ENCODE measurements around the gene BAD. TPM values are rescaled to one million over a fixed set of nuclear protein-coding genes. Genes with fewer than 3 reads are reported as not detected.
A peak's percentile ranks its signal among the peaks of the same experiment; 100 is the strongest.

The BAD gene
- total and polyA plus RNA-seq, 2 of the 13 experiments (the other 11 are each of a cell fraction or from before 2014, with no cell fraction given): 17.9 to 28.5 TPM

DNA sequence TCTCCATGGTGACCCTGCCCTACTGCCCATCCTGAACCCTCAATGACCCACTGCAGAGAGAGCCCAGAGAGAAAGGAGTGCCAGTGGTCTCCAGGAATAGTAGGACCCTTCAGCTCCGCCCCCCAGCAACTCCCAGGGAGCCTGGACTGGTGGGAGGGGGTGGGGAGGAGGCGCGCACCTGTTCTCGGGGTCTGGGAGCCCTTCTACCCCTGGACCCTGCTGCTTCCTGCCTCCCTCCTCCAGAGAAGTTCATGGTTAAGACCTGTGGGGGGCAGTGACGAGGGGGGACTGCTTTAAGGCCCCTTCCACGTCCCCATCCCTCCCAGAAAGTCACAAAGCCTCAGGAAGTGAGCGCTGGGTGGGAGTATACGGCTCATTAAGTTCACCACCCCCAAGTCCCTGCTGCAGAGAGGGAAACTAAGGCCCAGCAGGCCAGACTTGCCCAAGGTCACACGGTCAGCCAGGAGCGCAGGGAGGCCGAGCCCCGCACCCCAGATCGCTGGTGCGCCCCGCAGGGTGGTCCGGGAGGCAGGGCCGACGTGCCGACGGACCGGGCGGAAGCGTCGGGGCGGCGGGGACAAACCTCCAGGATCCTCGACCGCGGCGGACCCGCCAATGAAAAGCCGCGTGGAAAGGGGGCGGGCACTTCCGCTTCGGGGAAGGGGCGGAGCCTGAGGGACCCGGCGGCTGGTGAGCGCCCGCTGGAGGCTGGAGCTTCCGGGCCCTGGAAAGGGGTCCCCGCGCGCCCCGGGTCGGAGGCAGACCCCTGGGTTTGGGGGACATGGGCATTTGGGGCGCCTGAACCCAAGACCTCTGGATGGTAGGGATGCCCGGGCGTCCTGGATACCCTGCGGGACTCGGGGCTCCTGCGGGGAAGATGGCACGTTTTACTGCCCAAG lies 58.6 kb downstream of the BAD start, which contains the start of the genes NUDT22 and TRPT1 (continued):
- TF ChIP-seq ZNF704 (CRISPR knock-in tag; IDR thresholded peaks at IDR 0.05; ENCODE audit: borderline replicate concordance): no peak
- TF ChIP-seq KDM4B (CRISPR knock-in tag; IDR thresholded peaks at IDR 0.05): peak; percentile 49
- no peak for TF ChIP-seq ZNF326 (CRISPR knock-in tag; IDR thresholded peaks at IDR 0.05; ENCODE audit: borderline replicate concordance)
- no peak for TF ChIP-seq ZNF296 (CRISPR knock-in tag; conservative IDR thresholded peaks at IDR 0.05)
- no peak for TF ChIP-seq HMG20B (CRISPR knock-in tag; conservative IDR thresholded peaks at IDR 0.05)
- TF ChIP-seq, protein P1, sequence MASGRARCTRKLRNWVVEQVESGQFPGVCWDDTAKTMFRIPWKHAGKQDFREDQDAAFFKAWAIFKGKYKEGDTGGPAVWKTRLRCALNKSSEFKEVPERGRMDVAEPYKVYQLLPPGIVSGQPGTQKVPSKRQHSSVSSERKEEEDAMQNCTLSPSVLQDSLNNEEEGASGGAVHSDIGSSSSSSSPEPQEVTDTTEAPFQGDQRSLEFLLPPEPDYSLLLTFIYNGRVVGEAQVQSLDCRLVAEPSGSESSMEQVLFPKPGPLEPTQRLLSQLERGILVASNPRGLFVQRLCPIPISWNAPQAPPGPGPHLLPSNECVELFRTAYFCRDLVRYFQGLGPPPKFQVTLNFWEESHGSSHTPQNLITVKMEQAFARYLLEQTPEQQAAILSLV (CRISPR knock-in tag; IDR thresholded peaks at IDR 0.05; ENCODE audit: borderline replicate concordance): peak; percentile 25; the same call in 1 of the 2 replicates
- peak; percentile 49 for TF ChIP-seq ZMAT3 (CRISPR knock-in tag; conservative IDR thresholded peaks at IDR 0.05)
- no peak for TF ChIP-seq RBM22 (optimal IDR thresholded peaks at IDR 0.05; ENCODE audit: low read length)
- TF ChIP-seq SP1 (IDR thresholded peaks at IDR 0.05): no peak
- TF ChIP-seq SP1 (CRISPR knock-in tag; IDR thresholded peaks at IDR 0.05): peak; percentile 86
- peak; percentile 68; the same call in 1 of the 2 replicates for TF ChIP-seq ZC3H13 (CRISPR knock-in tag; IDR thresholded peaks at IDR 0.05)
- 0 out of 2 replicates have a peak, but pooled peaks have one; percentile 56 for TF ChIP-seq TSC22D2 (CRISPR knock-in tag; IDR thresholded peaks at IDR 0.05; ENCODE audit: borderline replicate concordance)
- TF ChIP-seq CTCF (CRISPR knock-in tag; IDR thresholded peaks at IDR 0.05): peak; percentile 65
- no peak for TF ChIP-seq SP140L (CRISPR knock-in tag; IDR thresholded peaks at IDR 0.05; ENCODE audit: borderline replicate concordance)
- TF ChIP-seq SAP130 (CRISPR knock-in tag; IDR thresholded peaks at IDR 0.05; ENCODE audit: low read depth): peak; percentile 87
- TF ChIP-seq ZNF720 (CRISPR knock-in tag; IDR thresholded peaks at IDR 0.05): no peak
- peak; percentile 85; the same call in 1 of the 2 replicates for TF ChIP-seq CSRNP1 (CRISPR knock-in tag; IDR thresholded peaks at IDR 0.05)
- TF ChIP-seq ZNF883 (CRISPR knock-in tag; IDR thresholded peaks at IDR 0.05; ENCODE audit: not compliant biosample characterization): no peak
- TF ChIP-seq, protein P2, sequence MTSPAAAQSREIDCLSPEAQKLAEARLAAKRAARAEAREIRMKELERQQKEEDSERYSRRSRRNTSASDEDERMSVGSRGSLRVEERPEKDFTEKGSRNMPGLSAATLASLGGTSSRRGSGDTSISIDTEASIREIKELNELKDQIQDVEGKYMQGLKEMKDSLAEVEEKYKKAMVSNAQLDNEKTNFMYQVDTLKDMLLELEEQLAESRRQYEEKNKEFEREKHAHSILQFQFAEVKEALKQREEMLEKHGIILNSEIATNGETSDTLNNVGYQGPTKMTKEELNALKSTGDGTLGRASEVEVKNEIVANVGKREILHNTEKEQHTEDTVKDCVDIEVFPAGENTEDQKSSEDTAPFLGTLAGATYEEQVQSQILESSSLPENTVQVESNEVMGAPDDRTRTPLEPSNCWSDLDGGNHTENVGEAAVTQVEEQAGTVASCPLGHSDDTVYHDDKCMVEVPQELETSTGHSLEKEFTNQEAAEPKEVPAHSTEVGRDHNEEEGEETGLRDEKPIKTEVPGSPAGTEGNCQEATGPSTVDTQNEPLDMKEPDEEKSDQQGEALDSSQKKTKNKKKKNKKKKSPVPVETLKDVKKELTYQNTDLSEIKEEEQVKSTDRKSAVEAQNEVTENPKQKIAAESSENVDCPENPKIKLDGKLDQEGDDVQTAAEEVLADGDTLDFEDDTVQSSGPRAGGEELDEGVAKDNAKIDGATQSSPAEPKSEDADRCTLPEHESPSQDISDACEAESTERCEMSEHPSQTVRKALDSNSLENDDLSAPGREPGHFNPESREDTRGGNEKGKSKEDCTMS (CRISPR knock-in tag; conservative IDR thresholded peaks at IDR 0.05): no peak
- peak; percentile 23; the same call in 1 of the 2 replicates for TF ChIP-seq CAMTA2 (CRISPR knock-in tag; IDR thresholded peaks at IDR 0.05; ENCODE audit: borderline replicate concordance)
- TF ChIP-seq ZNF567 (CRISPR knock-in tag; IDR thresholded peaks at IDR 0.05; ENCODE audit: borderline replicate concordance): no peak
